ENCODE measurements around the gene SLC37A2.
A peak's percentile ranks its signal among the peaks of the same experiment; 100 is the strongest.
"Not testable (repeated sequence)": the region's sequence is repeated elsewhere in the genome, so short reads cannot be mapped to it uniquely, and the experiment has no call there.

Gene SLC37A2

DNA sequence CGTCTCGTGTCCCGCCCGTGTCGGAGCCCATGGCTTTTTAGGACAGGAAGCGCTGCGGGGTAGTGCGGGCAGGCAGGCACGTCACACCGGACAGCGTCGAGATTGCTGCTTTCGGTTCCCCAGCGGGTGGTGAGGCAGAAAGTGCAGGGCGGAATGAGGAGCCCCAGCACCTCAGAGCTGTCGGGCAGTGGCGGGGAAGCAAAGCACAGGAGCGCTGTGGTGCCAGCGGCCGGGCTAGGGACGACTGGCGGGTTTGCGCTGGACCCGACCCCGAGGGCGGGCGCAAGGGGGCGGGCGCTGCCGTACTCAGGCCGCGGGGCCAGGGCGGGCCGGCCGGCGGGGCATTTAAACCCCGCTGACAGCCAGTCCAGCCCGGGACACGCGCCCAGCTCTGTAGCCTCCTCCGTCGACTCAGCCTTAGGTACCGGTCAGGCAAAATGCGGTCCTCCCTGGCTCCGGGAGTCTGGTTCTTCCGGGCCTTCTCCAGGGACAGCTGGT lies at the start of gene SLC37A2:
TSS of gene SLC37A2 (plus strand) at position 375 of the 498 bp plus-strand sequence. CDS start at position 438, 63 bp downstream.
- peak within 1 kb of the TSS; percentile 61 for H3K4me3 ChIP-seq
- H3K36me3 ChIP-seq (ENCODE audit: insufficient read depth, low read length), result no peaks in the 10 kb centered on the region
- no peak for TF ChIP-seq POLR2AphosphoS5 (IDR thresholded peaks at IDR 0.05; ENCODE audit: borderline replicate concordance, low read depth, low read length)
- no peak for DNase-seq (ENCODE audit: low read depth, low spot score)
- H3K9ac ChIP-seq (ENCODE audit: insufficient read length), result no peak within 1 kb of the TSS
- no peak within 1 kb of the TSS for H3K27ac ChIP-seq
- H3K9me3 ChIP-seq (ENCODE audit: low read depth, low read length), result no peaks in the 10 kb centered on the region

DNA sequence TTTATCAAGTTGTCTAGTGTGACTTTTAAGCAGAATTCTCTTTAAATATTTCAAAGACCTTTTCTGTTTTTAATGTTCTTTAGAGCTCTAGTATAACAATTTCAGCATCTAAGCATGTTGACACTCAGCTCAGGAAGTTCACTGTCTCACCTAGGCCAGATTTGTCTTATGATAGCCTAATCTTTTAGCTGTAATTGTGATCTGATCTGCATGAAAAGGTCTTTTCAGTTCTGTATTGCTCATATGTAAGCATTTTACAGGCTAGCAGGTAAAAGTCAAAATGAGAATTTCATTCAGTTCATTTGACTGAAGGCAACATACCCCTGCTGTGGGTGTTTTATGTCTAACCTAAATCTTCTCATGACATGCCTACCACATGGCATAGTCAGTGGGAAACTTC lies 46.7 kb upstream of the SLC37A2 start:
- no peaks in the 10 kb centered on the region for H3K36me3 ChIP-seq (ENCODE audit: insufficient read depth, low read length)
- no peak overlapping the region for H3K27ac ChIP-seq
- DNase-seq (ENCODE audit: low read depth, low spot score), result no peak
- H3K4me3 ChIP-seq, result no peak overlapping the region
- TF ChIP-seq FOXP2 (optimal IDR thresholded peaks at IDR 0.05; ENCODE audit: control extremely low read depth, extremely low read length, insufficient read depth) (no peak), EZH2 (IDR thresholded peaks at IDR 0.05) (no peak), POLR2AphosphoS5 (IDR thresholded peaks at IDR 0.05; ENCODE audit: borderline replicate concordance, low read depth, low read length) (no peak)
- H3K9ac ChIP-seq (ENCODE audit: insufficient read length), result no peak overlapping the region
- 0 out of 2 replicates have a peak, but pooled peaks cover 3% of the 10 kb centered on the region for H3K9me3 ChIP-seq (ENCODE audit: low read depth, low read length)

DNA sequence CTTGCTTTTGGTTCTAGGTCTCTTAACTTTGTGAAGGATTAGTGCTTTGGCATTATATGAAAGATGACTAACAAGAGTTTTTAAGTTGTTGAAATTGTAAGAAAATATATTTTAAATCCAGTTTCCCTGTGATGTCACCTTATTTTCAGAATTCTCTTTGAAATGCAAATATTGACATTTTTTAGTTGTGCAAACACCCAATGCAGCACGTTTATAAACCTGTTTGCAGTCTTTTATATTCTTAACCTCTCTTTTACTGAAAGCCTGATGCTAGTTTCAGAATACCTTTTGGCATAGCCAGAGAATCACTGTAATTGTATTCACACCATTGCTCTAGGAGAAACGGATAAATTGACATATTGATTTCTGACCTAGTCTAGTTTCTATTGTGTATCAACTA lies 42.8 kb upstream of the SLC37A2 start:
- Histone ChIP-seq H3K36me3 (ENCODE audit: insufficient read depth, low read length) (no peaks in the 10 kb centered on the region), H3K9me3 (ENCODE audit: low read depth, low read length) (no peaks in the 10 kb centered on the region), H3K27ac (no peak overlapping the region), H3K9ac (ENCODE audit: insufficient read length) (no peak overlapping the region), H3K4me3 (no peak overlapping the region)
- TF ChIP-seq POLR2AphosphoS5 (IDR thresholded peaks at IDR 0.05; ENCODE audit: borderline replicate concordance, low read depth, low read length) (no peak), FOXP2 (optimal IDR thresholded peaks at IDR 0.05; ENCODE audit: control extremely low read depth, extremely low read length, insufficient read depth) (no peak), EZH2 (IDR thresholded peaks at IDR 0.05) (no peak)
- DNase-seq (ENCODE audit: low read depth, low spot score), result no peak

DNA sequence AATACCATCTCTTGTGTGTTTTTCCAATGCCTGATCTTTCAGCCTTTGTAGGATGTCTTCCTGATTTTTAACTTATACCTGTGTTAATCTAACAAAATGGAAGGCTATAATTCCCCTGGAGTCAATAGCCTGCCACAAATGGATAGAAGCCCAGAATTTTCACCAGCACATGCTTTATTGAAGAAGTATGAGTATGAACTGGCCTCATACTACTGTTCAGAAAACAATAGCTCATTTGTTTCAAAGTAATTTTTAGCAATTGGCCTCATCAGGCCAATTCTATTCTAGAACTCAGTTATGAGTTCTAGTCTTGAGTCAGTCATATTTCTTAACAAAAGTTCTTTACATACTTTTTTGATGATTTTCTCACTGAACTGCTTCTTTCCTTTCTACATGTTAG lies 40.6 kb upstream of the SLC37A2 start:
- Histone ChIP-seq H3K9ac (ENCODE audit: insufficient read length) (no peak overlapping the region), H3K4me3 (no peak overlapping the region), H3K27ac (no peak overlapping the region), H3K9me3 (ENCODE audit: low read depth, low read length) (no peaks in the 10 kb centered on the region), H3K36me3 (ENCODE audit: insufficient read depth, low read length) (no peaks in the 10 kb centered on the region)
- TF ChIP-seq POLR2AphosphoS5 (IDR thresholded peaks at IDR 0.05; ENCODE audit: borderline replicate concordance, low read depth, low read length) (no peak), EZH2 (IDR thresholded peaks at IDR 0.05) (no peak), FOXP2 (optimal IDR thresholded peaks at IDR 0.05; ENCODE audit: control extremely low read depth, extremely low read length, insufficient read depth) (no peak)
- DNase-seq (ENCODE audit: low read depth, low spot score), result no peak

DNA sequence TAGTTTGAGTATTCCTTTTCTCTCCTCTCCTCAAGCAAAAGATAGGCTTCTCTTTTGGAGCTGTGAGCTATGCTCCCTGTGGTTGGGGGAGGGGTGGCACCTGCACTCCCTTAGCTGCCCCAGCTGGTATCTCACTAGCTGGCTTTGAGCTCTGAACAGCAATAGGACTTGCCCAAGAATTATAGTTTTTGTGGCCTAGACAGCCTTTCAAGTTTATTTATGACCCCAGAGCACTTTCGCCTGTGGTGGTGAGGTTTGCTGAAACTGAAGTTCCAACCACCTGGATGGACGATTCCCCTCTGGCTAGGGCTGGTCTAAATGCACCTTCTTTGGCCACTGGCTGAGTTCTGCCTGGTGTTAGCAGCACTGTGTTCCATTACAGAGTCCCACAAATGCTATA lies 37.1 kb upstream of the SLC37A2 start:
- no peak overlapping the region for H3K27ac ChIP-seq
- H3K9me3 ChIP-seq (ENCODE audit: low read depth, low read length), result no peaks in the 10 kb centered on the region
- H3K36me3 ChIP-seq (ENCODE audit: insufficient read depth, low read length), result no peaks in the 10 kb centered on the region
- TF ChIP-seq POLR2AphosphoS5 (IDR thresholded peaks at IDR 0.05; ENCODE audit: borderline replicate concordance, low read depth, low read length), result no peak
- TF ChIP-seq EZH2 (IDR thresholded peaks at IDR 0.05), result no peak
- TF ChIP-seq FOXP2 (optimal IDR thresholded peaks at IDR 0.05; ENCODE audit: control extremely low read depth, extremely low read length, insufficient read depth), result no peak
- no peak overlapping the region for H3K9ac ChIP-seq (ENCODE audit: insufficient read length)
- no peak overlapping the region for H3K4me3 ChIP-seq
- no peak for DNase-seq (ENCODE audit: low read depth, low spot score)

DNA sequence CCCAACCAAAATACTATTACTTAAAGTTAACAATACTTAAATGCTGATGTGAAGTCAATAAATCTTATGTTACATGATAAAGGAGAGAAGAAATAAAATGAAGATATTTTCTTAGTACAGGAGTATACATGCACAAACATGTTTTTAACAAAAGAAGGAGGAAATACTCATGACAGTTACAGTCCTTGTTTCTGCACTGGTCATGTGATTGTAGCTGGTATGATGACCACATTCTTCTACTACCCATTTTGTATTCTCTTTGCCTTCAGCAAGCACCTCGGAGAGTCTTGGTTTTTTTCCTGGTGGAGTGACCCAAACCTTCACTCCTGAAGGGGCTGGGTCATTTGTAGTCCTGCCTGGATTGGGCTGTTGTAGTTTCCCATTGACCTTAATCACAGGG lies 33.7 kb upstream of the SLC37A2 start:
- not testable (repeated sequence) for H3K27ac ChIP-seq; H3K36me3 ChIP-seq (ENCODE audit: insufficient read depth, low read length); H3K9me3 ChIP-seq (ENCODE audit: low read depth, low read length); H3K9ac ChIP-seq (ENCODE audit: insufficient read length); DNase-seq (ENCODE audit: low read depth, low spot score); H3K4me3 ChIP-seq

DNA sequence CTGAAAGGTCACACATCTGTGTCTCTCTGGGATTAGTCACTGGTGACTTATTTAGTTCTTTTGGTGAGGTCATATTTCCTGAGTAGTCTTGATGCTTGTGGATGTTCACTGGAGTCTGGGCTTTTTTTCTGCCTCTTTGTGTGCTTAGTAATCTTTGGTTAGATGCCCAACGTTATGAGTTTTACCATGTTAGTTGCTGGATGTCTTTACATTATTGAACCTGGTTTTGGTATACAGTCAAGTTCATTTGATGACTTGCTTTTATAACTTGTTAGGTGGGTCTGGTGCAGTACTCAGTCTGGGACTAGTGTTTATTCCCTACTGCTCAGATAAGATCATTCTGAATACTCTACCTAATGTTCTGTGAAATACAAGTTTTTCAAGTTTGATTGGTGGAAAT lies 26.2 kb upstream of the SLC37A2 start:
- no peak for DNase-seq (ENCODE audit: low read depth, low spot score)
- Histone ChIP-seq H3K36me3 (ENCODE audit: insufficient read depth, low read length) (no peaks in the 10 kb centered on the region), H3K9me3 (ENCODE audit: low read depth, low read length) (no peaks in the 10 kb centered on the region), H3K27ac (no peak overlapping the region), H3K4me3 (no peak overlapping the region), H3K9ac (ENCODE audit: insufficient read length) (no peak overlapping the region)
- TF ChIP-seq POLR2AphosphoS5 (IDR thresholded peaks at IDR 0.05; ENCODE audit: borderline replicate concordance, low read depth, low read length) (no peak), EZH2 (IDR thresholded peaks at IDR 0.05) (no peak), FOXP2 (optimal IDR thresholded peaks at IDR 0.05; ENCODE audit: control extremely low read depth, extremely low read length, insufficient read depth) (no peak)

DNA sequence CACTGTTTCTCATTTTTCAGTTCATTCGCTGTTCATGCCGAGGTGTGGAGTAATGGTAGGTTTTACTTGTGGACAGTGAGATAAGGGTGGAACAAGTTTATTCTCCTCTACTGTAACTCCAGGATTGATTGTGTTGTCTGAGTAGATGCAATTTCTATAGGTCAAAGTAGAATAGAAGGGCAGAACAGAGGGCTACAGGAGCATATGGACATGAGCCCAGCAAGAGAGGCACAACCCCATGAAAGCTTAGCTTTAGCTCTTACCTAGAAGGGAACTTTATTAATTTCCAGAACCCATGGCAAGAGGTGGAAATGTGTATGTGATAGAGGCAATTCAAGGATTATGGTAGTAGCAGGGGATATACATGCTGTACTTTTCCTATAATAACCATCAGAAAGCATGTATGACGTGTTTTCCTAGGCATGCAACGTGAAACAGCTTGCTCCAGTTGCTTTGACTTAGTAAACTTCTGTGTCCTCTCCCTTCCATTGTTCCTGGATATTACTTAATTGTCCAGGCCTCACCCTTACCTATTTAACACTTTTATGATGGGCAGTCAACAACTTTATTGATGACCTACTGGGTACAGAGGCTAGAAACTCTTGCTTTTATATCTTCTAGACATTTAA lies 13.8 kb upstream of the SLC37A2 start:
- H3K36me3 ChIP-seq (ENCODE audit: insufficient read depth, low read length), result no peaks in the 10 kb centered on the region
- H3K9ac ChIP-seq (ENCODE audit: insufficient read length), result no peak overlapping the region
- no peak overlapping the region for H3K4me3 ChIP-seq
- no peak overlapping the region for H3K27ac ChIP-seq
- TF ChIP-seq EZH2 (IDR thresholded peaks at IDR 0.05), result no peak
- TF ChIP-seq FOXP2 (optimal IDR thresholded peaks at IDR 0.05; ENCODE audit: control extremely low read depth, extremely low read length, insufficient read depth), result no peak
- TF ChIP-seq POLR2AphosphoS5 (IDR thresholded peaks at IDR 0.05; ENCODE audit: borderline replicate concordance, low read depth, low read length), result no peak
- no peaks in the 10 kb centered on the region for H3K9me3 ChIP-seq (ENCODE audit: low read depth, low read length)
- DNase-seq (ENCODE audit: low read depth, low spot score), result no peak

DNA sequence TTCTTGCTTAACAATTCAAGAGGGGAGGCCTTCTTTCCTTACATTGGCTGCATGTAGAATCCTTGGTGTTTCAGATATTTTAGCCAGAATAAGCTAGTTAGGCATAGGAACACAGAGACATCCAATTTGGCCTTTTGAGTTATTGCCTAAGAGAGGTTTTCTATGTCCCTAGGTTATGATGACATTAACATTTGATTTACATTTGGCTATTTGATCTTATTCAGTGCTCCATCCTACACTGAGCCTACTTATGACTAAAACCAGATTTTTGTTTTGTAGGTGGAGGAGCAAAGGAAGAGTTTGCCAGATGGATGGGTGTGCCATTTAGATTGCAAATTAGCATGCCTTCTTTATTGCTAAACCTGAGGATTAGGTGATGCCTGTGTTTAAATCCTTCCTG lies 11.1 kb upstream of the SLC37A2 start:
- TF ChIP-seq POLR2AphosphoS5 (IDR thresholded peaks at IDR 0.05; ENCODE audit: borderline replicate concordance, low read depth, low read length) (no peak), FOXP2 (optimal IDR thresholded peaks at IDR 0.05; ENCODE audit: control extremely low read depth, extremely low read length, insufficient read depth) (no peak), EZH2 (IDR thresholded peaks at IDR 0.05) (no peak)
- Histone ChIP-seq H3K36me3 (ENCODE audit: insufficient read depth, low read length) (no peaks in the 10 kb centered on the region), H3K9me3 (ENCODE audit: low read depth, low read length) (no peaks in the 10 kb centered on the region), H3K4me3 (no peak overlapping the region), H3K27ac (no peak overlapping the region), H3K9ac (ENCODE audit: insufficient read length) (no peak overlapping the region)
- no peak for DNase-seq (ENCODE audit: low read depth, low spot score)
